Retinal pigment epithelial cell (primary cell): ENCODE data around the gene LIMK1.

Experiments
- DNase-seq: peaks from one replicate; pipeline ENCODE4 v3.0.0-alpha.2; 2010; ENCODE audit warnings: low read depth
- H3K4me3 ChIP-seq: 2 replicates; pipeline ENCODE4 v1.5.1; 2011; ENCODE audit warnings: mild to moderate bottlenecking, low read length, control low read depth, moderate library complexity
- TF ChIP-seq, protein P1 (sequence below): conservative IDR thresholded peaks from 2 replicates; pipeline ENCODE4 v1.5.1; 2011; ENCODE audit warnings: low read depth, low read length, control low read depth, inconsistent platforms

LIMK1 gene

GRCh38 chr7:74057216-74057925 lies 26.2 kb upstream of the LIMK1 start:
- TF ChIP-seq, protein P1, sequence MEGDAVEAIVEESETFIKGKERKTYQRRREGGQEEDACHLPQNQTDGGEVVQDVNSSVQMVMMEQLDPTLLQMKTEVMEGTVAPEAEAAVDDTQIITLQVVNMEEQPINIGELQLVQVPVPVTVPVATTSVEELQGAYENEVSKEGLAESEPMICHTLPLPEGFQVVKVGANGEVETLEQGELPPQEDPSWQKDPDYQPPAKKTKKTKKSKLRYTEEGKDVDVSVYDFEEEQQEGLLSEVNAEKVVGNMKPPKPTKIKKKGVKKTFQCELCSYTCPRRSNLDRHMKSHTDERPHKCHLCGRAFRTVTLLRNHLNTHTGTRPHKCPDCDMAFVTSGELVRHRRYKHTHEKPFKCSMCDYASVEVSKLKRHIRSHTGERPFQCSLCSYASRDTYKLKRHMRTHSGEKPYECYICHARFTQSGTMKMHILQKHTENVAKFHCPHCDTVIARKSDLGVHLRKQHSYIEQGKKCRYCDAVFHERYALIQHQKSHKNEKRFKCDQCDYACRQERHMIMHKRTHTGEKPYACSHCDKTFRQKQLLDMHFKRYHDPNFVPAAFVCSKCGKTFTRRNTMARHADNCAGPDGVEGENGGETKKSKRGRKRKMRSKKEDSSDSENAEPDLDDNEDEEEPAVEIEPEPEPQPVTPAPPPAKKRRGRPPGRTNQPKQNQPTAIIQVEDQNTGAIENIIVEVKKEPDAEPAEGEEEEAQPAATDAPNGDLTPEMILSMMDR = no peak
- DNase-seq = no peak
- H3K4me3 ChIP-seq = no peak overlapping the region

GRCh38 chr7:74057987-74058386 lies 25.6 kb upstream of the LIMK1 start:
- no peak overlapping the region for H3K4me3 ChIP-seq
- TF ChIP-seq, protein P1 = no peak
- no peak for DNase-seq

DNA sequence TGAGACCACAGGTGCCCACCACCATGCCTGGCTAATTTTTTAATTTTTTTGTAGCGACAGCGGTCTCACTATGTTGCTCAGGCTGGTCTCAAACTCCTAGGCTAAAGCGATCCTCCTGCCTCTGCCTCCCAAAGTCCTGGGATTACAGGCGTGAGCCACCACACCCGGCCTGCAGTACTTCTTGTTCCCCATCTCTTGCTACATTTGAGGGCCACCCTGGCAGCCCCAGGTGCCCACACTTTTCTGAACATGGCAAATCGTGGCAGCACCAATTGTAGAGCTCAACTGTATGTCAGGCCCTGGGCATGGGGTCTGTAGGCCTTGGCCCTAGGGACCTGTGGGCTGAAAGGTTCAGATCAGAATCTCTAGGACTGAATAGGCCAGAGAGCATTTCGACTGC lies 25.1 kb upstream of the LIMK1 start:
- TF ChIP-seq, protein P1 = no peak
- no peak overlapping the region for H3K4me3 ChIP-seq
- DNase-seq = no peak

- TF ChIP-seq, protein P1 = no peak
- DNase-seq = no peak
- H3K4me3 ChIP-seq = no peak overlapping the region
These were observed 24.6 kb upstream of the LIMK1 start for GRCh38 chr7:74059037-74059436.

DNA sequence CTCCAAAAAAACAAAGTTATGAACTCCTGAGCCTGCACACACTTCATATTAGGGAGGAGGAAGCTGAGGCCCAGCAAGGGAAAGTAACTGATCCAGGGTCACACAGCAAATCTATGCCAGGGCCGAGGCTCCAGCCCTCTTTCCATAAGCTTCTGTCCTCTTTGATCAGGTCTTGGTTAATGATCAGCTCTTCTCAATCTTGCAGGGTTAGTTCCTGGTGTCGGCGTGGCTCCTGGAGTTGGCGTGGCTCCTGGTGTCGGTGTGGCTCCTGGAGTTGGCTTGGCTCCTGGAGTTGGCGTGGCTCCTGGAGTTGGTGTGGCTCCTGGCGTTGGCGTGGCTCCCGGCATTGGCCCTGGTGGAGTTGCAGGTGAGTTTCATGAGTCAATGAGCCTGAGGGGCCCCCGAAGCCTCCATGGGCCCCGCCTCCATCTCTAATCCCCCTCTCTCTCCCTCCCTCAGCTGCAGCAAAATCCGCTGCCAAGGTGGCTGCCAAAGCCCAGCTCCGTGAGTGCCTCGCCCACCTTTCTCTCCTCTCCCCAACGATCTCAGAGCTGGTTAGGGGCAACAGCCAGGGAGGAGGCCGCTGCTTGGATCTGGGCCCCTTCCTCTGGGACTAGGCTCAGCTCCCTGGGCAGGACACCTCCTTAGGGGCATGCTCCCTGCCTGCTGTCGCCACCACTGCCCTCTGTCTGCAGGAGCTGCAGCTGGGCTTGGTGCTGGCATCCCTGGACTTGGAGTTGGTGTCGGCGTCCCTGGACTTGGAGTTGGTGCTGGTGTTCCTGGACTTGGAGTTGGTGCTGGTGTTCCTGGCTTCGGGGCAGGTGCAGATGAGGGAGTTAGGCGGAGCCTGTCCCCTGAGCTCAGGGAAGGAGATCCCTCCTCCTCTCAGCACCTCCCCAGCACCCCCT lies 23.7 kb upstream of the LIMK1 start:
- H3K4me3 ChIP-seq = no peak overlapping the region

GRCh38 chr7:74061840-74062539 lies 21.6 kb upstream of the LIMK1 start:
- H3K4me3 ChIP-seq = no peak overlapping the region
- TF ChIP-seq, protein P1 = no peak
- peak; percentile 75 for DNase-seq

More for the DNA sequence above, 23.7 kb upstream of the LIMK1 start:
- peak; percentile 71 for DNase-seq
- TF ChIP-seq, protein P1 = peak; percentile 44
